NCI-H82 treated with DMSO at 0.1 percent for 48 hours (cell line): Measurements from ENCODE around the gene BRIX1.
"Not testable (repeated sequence)": the region's sequence is repeated elsewhere in the genome, so short reads cannot be mapped to it uniquely, and the experiment has no call there.

Experiments
- DNase-seq: peaks from one replicate; lab custom pipeline; 2025; ENCODE audit not compliant: unreplicated experiment; lab: John Stamatoyannopoulos, UW

Gene BRIX1

GRCh38 chr5:34913072-34913471 is 2.4 kb upstream of the BRIX1 start:
- no peak for DNase-seq

- no peak for DNase-seq
These were observed 806 bp upstream of the BRIX1 start for GRCh38 chr5:34914671-34915138.

GRCh38 chr5:34915856-34916192 is 313 bp downstream of the BRIX1 start:
- DNase-seq = no peak

- no peak for DNase-seq
These were observed 1.0 kb downstream of the BRIX1 start for GRCh38 chr5:34916518-34916917.

GRCh38 chr5:34918025-34918424 is 2.5 kb downstream of the BRIX1 start:
- DNase-seq = no peak

- DNase-seq = no peak
These were observed 3.6 kb downstream of the BRIX1 start for GRCh38 chr5:34919077-34919476.

- DNase-seq = not testable (repeated sequence)
These were observed 7.7 kb downstream of the BRIX1 start for GRCh38 chr5:34923256-34923655.

- DNase-seq = no peak
These were observed 8.4 kb downstream of the BRIX1 start for GRCh38 chr5:34923694-34924461.

- DNase-seq = no peak
These were observed 8.9 kb downstream of the BRIX1 start for GRCh38 chr5:34924462-34924765.

- no peak for DNase-seq
These were observed 10.9 kb downstream of the BRIX1 start for GRCh38 chr5:34926318-34926888.

GRCh38 chr5:34927785-34928184 is 12.3 kb downstream of the BRIX1 start:
- no peak for DNase-seq

- DNase-seq = no peak
These were observed 12.8 kb downstream of the BRIX1 start for GRCh38 chr5:34928267-34928666.

- DNase-seq = peak; percentile 89
These were observed 13.7 kb downstream of the BRIX1 start, which contains the start of gene DNAJC21 for GRCh38 chr5:34929134-34929719. Gene DNAJC21, plus strand, starts transcription at chr5:34929559. Its CDS starts 261 bp downstream, at chr5:34929820.

GRCh38 chr5:34929720-34930461 is 14.4 kb downstream of the BRIX1 start:
- DNase-seq = peak; percentile 15

- DNase-seq = no peak
These were observed 14.9 kb downstream of the BRIX1 start for GRCh38 chr5:34930462-34930844.

- DNase-seq = no peak
These were observed 15.4 kb downstream of the BRIX1 start for GRCh38 chr5:34930870-34931269.

- DNase-seq = no peak
These were observed 17.4 kb downstream of the BRIX1 start for GRCh38 chr5:34932947-34933346.

- DNase-seq = no peak
These were observed 26.4 kb downstream of the BRIX1 start for GRCh38 chr5:34941936-34942335.

GRCh38 chr5:34944044-34944443 is 28.5 kb downstream of the BRIX1 start:
- DNase-seq = no peak

- DNase-seq = no peak
These were observed 29.0 kb downstream of the BRIX1 start for GRCh38 chr5:34944460-34945047.

- no peak for DNase-seq
These were observed 41.8 kb downstream of the BRIX1 start for GRCh38 chr5:34957321-34957720.
